Urothelium cell line (cell line): ENCODE results near the gene NTRK1.

ENCODE experiments used
- DNase-seq: peaks from one replicate; pipeline ENCODE4 v3.0.0; 2011; ENCODE audit warnings: low spot score, mixed read lengths
- FAIRE-seq: peaks from 2 replicates; lab custom pipeline; 2011; peaks lifted over from hg19 to GRCh38; lab: Jason Lieb, UNC

Gene NTRK1

DNA sequence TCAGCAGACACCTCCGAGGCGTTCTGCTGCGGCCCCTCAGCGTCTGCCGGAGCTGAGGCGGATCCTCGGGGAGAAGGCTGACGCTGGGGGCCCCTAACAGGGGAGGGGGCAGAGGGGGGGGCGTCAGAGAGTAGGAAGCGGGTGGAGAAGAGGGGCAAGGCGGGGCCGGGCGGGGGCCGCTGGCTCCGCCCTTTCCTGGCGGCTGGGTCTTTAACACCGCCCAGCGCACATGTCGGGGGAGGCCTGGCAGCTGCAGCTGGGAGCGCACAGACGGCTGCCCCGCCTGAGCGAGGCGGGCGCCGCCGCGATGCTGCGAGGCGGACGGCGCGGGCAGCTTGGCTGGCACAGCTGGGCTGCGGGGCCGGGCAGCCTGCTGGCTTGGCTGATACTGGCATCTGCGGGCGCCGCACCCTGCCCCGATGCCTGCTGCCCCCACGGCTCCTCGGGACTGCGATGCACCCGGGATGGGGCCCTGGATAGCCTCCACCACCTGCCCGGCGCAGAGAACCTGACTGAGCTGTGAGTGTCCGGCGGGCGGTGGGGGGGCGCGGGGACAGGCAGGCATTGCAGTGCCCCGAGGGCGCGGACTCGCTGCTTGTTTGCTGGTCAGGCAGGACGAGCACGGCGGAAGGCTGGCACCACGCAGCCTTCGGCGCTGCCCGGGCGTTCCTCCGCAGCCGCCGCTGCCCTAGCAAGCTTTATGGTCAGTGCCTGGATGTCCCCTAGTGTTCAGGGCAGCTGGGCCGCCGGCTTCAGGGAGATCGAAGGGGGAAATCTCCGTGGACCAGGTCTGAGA is at the start of gene NTRK1:
TSS of gene NTRK1 (plus strand) at position 238 of the 796 bp plus-strand sequence. CDS start at position 308, 70 bp downstream.
- DNase-seq (peak; percentile 85), FAIRE-seq (no peak)

DNA sequence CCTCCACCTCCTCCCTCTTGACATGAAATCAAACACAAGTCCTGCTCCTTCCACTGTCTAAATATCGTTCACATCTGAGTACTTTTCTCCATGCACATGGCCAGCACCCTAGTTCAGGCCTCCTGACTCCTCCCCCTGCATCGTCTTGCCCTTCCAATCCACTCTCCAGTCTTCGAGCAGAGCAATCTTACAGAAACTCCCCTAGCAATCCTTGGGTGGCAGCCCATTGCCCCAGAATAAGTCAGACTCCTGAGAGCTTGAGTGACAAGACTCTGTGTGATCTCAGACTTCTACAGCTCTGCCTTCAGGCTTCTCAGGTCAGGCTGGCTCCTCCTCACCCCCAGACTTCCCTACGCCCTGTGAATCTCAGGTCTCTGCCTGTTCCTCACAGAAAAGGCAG is 49.5 kb upstream of the NTRK1 start:
- DNase-seq (no peak), FAIRE-seq (no peak)

DNA sequence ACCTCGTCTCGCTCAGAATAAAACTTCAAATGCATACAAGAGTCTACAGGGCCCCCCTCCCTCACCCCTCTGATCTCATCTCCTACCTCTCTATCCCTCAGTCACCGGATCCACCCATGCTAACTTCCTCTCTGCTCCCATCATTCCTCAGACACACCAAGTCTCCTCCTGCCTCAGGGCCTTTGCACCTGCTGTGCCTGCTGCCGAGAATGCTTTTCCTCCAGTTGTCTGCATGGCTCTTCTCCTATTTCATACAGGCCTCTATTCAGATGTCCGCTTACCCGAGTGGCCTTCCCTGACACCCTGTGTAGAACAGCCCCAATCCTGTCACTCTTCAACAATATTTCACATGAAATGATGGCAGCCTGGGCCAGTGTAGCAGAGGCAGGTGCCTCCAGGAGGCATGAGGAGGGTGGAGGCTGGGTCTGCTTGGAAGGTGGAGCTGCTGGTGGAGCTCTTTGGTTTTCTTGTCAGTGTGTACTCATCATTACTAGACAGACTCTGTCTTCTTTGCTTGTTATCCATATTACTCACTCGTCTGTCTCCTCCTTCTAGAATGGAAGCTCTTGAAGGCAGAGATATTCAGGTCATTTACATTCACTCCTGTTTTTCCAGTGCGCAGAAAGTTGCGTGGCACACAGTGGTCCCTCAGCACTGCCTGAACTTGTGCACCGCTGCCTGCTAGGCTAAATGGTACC is 48.2 kb upstream of the NTRK1 start:
- DNase-seq (no peak), FAIRE-seq (no peak)

DNA sequence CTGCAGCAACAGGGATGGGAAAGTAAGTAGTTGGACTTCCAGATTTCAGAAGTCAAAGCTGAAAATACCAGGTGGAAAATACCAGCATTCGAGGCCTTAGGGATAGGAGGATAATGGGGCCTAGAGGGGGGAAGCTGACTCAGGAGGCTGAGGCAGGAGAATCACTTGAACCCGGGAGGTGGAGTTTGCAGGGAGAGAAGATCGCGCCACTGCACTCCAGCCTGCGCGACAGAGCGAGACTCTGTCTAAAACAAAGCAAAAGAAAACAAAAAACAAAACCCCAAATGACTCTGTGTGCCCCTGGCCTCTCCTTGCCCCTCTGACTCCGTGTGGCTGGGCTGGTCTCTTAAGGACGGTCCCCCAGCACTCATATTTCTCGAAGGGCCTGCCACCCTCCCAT is 47.4 kb upstream of the NTRK1 start:
- FAIRE-seq = no peak
- no peak for DNase-seq

DNA sequence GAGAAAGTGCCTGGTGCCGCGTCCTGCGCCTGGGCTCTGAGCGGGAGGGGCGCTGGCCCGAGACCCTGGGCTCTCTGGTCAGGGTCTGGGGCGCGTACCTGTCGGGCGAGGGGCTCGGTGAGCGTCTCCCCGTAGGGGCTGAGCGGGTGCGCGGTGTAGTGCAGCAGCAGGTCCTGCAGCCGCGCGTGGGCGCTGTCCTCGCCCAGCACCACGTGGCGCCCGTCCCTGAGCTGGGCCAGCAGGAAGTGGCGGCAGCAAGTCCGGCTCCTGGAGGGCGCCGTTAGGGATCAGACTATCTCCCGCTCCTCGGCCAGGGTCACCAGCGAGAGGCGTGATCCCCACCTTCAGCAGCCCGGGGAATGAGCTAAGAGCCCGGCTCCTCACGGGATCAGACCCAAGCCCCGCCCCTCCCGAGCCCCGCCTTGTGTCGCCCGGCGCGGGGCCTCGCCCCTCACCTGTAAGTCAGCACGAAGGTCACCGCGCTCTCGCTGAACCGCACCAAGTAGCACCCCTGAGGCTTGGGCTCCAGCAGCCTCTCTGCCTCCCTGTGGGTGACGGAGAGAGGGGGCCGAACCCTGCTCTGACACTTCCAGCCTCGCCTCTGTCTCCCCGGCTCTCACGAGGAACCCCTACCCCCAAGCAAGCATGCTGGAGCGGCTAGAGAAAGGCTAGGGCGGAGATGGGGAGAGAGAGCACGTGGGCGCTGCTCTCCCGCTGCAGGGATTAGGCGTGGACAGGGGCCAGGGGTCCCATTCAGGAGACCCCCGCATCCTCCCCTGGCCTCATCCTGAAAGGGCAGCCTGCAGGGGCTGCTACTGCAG is 46.7 kb upstream of the NTRK1 start:
- DNase-seq (no peak), FAIRE-seq (no peak)

DNA sequence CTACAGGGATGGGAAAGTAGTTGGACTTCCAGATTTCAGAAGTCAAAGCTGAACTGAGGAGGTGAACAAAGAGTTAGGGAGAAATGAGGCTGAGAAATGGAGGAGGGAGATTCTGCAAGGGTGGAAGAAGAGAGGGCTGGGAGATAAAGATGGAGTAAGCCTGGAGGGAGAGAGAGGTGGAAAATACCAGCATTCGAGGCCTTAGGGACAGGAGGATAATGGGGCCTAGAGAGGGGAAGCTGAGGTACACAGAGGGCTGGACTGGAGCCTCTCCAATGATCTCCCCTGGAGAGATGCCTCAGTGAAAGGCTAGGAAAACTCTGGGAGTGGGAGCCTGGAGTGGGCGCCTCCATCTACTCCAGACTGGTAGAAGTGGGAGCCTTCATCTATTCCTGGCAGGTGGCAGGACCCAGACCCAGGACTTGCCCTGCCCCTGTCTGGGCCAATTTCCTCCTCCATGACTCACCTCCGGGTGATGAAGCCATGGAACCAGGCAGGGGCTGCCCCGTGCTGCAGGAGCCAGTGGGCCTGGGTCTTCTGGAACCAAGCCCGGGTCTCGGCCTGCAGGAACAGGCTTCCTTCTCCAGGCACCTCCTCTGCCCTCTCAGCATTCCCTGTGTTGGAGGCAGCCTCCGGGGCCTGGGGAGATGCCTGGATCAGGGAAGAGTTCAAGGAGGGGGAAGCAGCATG is 45.9 kb upstream of the NTRK1 start:
- DNase-seq = peak; percentile 31

DNA sequence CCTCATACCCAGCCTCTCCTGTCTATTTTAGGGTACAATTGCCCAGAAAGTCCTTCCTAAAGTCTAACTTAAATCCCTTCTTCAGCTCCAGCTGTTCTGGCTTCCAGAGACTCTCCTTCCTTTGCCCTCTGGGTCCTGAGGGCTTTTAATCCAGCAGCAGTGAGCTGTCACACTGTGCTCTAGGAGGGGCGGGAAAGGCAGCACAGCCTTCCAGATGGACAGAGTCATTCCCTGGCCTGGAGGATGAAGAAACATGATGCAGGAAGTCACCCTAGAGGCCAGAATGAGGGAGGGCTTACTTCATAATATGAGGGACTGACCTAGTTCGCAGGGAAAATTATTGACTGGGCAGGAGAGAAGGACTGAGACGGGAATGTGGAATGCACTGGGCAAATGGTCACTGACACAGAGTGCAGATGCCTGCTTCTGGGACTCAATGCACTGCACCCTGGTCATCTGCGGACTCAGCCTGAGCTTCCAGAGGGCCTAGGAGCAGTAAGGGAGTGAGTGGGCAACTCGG is 45.3 kb upstream of the NTRK1 start:
- FAIRE-seq = no peak

More for the DNA sequence above, 45.9 kb upstream of the NTRK1 start:
- no peak for FAIRE-seq

DNA sequence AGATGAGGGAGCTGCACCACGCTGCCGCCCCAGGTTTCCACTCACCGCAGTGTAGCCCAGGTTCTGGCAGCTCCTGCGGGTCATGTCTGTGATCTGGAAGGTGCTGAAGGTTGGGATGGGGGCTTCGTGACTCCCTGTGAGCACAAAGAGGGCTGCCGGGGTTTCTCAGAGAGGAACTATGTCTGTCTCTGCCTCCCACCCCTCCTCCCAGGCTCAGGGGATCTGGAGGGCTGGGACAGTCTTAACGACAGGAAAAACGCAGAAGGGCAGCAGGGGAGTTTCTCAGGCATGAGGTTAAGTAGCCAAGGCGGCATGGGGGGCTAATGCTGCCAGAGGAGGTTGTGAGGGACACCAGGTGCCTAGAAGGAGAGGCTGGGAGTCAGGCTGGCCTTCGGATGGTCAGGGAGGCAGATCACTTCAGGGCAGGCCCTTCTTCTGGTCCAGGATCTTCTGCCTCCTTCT is 44.7 kb upstream of the NTRK1 start:
- FAIRE-seq (no peak), DNase-seq (no peak)

More for the DNA sequence above, 45.3 kb upstream of the NTRK1 start:
- no peak for DNase-seq

DNA sequence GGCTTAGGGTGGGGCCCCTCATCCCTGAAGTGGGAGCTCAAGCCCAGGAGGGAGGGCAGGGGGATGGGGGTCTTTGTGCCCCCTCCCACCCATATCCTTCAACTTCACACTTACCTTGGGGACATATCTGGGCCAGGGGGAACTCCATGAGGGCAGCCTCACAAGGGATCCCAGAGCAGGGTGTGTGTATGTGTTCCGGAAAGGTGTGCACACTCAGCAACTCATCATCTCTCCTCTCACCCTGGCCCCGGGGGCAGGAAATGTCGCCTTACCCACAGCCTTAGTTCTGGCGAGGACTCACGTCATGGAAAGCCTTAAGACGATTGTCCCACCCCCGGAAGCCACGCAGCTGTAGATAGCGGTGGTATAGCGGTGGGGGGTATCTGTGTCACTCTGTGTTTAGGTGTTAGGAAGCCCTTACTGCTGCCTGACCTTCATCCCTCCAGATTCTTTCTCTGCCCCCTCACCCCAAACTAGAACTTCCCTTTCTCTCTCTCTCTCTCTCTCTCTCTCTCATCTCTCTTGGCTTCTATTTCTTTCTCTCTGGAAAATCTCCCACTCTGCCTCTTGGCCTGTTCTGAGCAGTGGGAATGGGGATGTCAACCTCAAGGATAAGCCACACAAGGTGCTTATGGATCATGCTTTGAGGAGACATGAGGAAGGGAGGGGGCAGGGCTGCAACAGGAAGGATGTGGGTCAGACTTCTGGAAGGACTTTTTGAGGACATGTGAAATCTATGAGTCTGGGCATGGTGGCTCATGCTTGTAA is 43.9 kb upstream of the NTRK1 start, which contains the start of gene SH2D2A:
TSS of gene SH2D2A (minus strand) at position 288 of the 768 bp plus-strand sequence. CDS start at position 148, 140 bp downstream.
- FAIRE-seq (no peak), DNase-seq (no peak)

DNA sequence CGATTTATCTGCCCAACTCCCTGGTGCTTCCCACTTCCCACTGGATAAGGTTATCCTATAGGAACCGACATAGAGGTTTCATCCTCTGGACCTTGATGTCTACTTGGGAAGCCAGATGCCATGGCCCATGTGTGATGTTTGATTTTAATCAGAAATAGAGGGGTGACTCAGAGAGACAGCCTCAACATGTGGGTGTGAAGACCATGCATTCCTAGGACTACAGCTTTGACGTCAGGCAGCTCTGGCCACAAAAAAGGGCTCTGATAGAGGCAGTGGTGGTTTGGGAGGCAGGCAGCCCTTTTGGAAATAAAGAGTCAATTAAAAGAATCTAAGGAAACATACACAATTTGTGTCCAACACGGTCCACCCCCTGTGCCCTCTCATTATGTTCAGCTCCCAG is 38.9 kb upstream of the NTRK1 start:
- DNase-seq (no peak), FAIRE-seq (no peak)

DNA sequence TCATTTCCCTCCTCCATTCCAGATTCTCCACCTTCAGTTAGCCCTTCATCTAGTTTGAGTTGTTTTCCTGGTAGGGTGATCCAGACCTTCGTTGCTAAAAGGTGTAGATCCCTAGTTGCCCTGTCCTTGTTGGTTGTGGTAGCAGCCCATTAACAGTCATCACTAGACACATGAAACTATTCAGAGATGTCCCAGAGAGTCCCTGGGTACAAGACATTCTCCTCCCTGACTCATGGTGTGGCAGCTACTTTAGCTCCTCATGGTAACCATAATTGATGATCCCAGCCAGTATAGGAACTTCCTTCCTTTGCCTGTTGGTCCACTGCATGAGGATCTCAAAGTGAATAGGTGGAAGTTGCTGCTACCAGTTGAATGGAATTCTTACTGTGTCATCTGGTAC is 38.0 kb upstream of the NTRK1 start:
- no peak for DNase-seq
- no peak for FAIRE-seq

DNA sequence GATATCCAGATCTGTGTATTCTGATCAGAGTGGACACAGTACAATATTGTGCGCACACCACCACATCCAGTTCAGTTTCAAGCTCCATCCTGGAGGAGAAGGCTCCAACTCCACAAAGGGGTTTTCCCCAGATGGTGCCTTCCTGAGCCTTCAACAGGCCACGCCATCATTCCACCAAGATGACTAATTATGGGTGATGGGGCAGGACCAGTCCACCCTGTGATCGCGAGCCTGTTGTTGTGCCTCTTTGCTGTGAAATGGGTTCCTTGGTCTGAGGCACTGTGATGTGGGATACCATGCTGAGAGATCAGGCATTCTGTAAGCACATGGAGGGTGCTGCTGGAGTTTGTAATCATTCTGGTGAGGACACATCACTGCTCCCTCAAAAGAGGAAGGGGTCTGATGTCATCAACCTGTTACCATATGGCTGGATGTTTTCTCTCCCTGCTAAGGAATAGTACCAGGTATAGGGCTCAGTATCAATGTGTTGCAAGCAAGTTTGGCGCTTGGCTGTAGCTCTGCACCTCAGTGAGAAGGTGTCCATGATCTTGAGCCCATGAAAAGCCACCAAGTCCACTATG is 37.4 kb upstream of the NTRK1 start:
- DNase-seq (no peak), FAIRE-seq (no peak)

DNA sequence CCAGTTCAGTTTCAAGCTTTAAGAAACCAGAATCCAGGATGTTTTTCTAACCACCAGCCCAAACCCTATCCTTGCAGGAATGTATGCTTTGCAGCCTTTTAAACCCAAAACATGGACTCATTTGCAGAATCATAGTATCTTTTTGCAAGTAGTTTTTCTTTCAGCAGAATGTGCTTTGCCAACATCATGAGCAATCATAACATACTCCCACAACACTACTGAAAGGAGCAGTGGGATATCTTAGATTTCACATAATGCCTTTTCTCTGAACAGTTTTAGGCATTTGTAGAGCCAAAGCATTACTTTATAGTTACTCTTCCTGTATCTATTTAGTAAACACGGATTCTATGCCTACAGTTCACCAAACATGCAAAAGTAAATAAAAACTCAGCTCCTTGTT is 34.0 kb upstream of the NTRK1 start:
- DNase-seq (no peak), FAIRE-seq (no peak)

DNA sequence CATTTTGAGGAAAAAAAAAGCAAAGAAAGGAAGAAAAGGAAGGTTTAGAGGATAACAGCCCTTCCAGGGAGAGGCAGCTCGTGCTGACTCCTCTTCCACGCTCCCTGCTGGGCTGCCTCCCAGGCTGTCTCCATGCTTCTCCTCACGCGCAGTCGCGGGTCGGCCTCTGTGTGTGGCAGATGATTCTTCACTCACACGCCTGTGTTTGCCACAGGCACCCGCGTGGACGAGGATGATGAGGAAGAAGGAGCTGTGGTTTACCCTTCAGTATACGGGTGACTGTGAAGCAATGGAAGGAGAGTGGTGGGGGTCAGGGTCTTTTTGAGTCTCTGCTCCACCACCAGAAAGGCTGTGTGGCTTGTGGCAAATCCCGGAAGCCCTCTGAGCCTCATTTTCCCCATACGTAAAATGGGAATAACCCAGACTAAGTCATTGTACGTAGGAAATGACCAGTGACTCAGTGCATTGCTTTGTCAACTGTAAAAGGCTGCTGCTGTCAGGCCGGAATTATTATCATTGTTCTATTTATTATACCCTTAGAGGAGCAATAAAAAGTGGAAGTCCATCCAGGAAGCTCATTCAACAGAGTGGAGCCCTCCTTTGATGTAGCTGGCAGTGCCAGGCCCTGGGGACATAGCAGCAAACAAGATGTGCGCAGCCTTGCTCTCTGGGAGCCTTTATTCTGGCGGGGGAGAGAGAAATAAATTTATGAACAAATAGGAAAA is 32.1 kb upstream of the NTRK1 start:
- no peak for DNase-seq

DNA sequence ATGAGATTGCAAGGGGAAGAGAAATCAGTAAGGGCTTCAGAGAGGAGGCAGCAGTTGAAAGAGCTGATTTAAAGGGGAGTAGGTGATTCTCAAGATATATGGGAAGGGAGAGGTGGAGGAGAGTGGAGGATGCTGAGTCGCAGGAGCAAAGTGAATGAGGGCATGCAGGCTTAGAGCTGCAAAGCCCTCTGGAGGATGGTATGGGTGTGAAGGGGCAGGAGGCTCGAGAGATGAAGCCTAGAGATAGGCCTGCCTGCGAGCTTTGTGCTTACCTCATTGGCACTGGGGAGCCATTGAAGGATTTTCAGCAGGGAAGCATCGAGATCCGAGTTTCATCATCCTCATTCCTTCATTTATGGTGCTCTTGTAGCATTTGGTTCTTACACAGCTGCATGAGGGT is 28.2 kb upstream of the NTRK1 start:
- FAIRE-seq (no peak), DNase-seq (no peak)

More for the DNA sequence above, 32.1 kb upstream of the NTRK1 start:
- FAIRE-seq = no peak

DNA sequence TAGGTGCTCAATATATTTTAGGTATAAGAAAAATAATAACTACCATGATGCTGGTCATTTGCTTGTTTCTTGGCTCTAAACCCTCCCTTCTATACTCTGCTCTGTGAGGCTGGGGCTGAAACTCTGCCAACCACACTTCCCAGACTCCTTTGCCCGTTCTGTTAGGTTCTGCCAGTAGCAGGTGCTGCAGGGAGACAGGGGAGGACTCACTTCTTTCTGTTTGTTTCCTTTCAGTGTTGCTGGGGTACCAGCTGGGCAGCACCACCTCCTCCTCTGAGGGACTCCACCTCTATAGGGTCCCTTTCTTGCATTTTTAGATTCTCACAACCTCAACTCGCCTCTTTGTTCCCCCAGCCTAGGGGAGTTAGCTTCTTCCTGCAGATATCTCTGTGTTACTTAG is 27.1 kb upstream of the NTRK1 start:
- FAIRE-seq = no peak
- no peak for DNase-seq

DNA sequence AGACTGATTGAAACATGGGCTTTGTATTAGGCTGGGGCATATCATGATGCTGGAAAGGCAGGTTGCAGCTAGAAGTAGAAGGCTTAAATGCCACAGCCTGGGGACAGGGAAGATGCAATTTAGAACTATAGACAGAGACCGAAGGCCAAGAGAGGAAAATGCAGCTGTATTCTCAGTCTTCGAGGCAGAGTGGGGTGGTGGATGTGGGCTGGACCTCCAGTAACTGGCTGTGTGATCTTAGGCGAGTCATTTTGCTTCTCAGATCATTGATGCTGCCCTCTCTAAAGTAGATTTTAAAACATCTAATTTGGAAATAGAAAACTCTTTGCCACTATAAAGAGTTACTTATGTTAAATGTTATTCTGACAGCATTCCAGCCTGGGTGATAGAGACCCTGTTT is 26.3 kb upstream of the NTRK1 start:
- DNase-seq = no peak
- FAIRE-seq = no peak

DNA sequence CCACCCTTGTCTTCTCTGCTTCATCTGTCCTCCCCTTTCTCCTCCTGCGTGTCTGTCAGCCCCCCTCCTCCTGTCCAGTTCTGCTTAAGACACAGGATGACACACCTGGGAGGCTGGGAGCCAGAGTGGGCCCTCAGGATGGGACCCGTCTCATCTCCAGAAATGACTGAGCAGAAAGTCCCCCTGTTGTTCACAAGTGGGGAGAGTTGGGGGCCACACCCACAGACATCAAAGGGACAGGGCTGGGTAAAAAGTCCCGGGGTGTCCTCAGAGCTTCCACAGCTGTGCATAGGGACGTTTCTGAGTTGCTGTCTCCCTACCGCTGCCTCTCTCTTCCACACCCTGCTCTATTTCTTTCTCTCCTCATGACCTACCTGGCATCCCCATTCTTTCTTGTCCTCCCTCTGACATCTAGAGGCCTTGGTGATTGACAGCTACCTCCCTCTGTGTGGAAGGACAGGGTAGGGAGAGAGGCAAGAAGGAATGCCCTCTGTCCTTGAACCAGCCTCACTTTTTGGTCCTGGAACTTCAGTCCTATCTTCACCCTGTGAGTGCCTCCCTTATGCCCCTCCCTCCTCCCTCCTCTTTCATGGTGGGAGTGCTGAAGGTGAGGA is 24.5 kb upstream of the NTRK1 start:
- DNase-seq (no peak), FAIRE-seq (no peak)
